Activated T-cell treated with anti-CD3 and anti-CD28 coated beads for 4 hours (primary cell): ENCODE measurements around the gene PPFIA3.
"Not testable (repeated sequence)": the region's sequence is repeated elsewhere in the genome, so short reads cannot be mapped to it uniquely, and the experiment has no call there.

Experiments used
- DNase-seq: peaks from one replicate; pipeline ENCODE4 v3.0.0-alpha.2; 2020

PPFIA3 gene

GRCh38 chr19:49150106-49150943 lies 31.0 kb downstream of the PPFIA3 start:
- peak; percentile 23 for DNase-seq

GRCh38 chr19:49150944-49151243 lies 31.6 kb downstream of the PPFIA3 start:
- no peak for DNase-seq

GRCh38 chr19:49151267-49152118 lies 32.1 kb downstream of the PPFIA3 start:
- DNase-seq, result no peak

GRCh38 chr19:49152119-49152550 lies 32.8 kb downstream of the PPFIA3 start:
- DNase-seq, result no peak

- DNase-seq, result no peak
Observed at GRCh38 chr19:49153167-49153809, 33.9 kb downstream of the PPFIA3 start.

GRCh38 chr19:49154279-49154678 lies 34.9 kb downstream of the PPFIA3 start:
- no peak for DNase-seq

GRCh38 chr19:49155005-49155819 lies 35.9 kb downstream of the PPFIA3 start, which contains the start of gene HRC:
Gene HRC (minus strand): TSS chr19:49155396. CDS start chr19:49155237, 159 bp downstream.
- no peak for DNase-seq

- DNase-seq, result no peak
Observed at GRCh38 chr19:49155820-49156346, 36.5 kb downstream of the PPFIA3 start.

GRCh38 chr19:49157445-49158224 lies 38.3 kb downstream of the PPFIA3 start, which contains the start of gene TRPM4:
Gene TRPM4 (plus strand): TSS chr19:49157792. CDS start chr19:49157867, 75 bp downstream.
- no peak for DNase-seq

GRCh38 chr19:49160450-49161189 lies 41.3 kb downstream of the PPFIA3 start:
- no peak for DNase-seq

- DNase-seq, result no peak
Observed at GRCh38 chr19:49161987-49162386, 42.6 kb downstream of the PPFIA3 start.

- DNase-seq, result no peak
Observed at GRCh38 chr19:49165111-49165750, 45.9 kb downstream of the PPFIA3 start.

- no peak for DNase-seq
Observed at GRCh38 chr19:49165865-49166301, 46.5 kb downstream of the PPFIA3 start.

GRCh38 chr19:49167857-49168409 lies 48.6 kb downstream of the PPFIA3 start:
- DNase-seq, result no peak

GRCh38 chr19:49168421-49168820 lies 49.1 kb downstream of the PPFIA3 start:
- no peak for DNase-seq

GRCh38 chr19:49173198-49173597 lies 53.9 kb downstream of the PPFIA3 start:
- no peak for DNase-seq

GRCh38 chr19:49180659-49181058 lies 61.3 kb downstream of the PPFIA3 start:
- no peak for DNase-seq

- DNase-seq, result not testable (repeated sequence)
Observed at GRCh38 chr19:49182010-49182847, 62.9 kb downstream of the PPFIA3 start.
